T1000 (cell line): Measurements from ENCODE around the gene MCEE.
"Not testable (repeated sequence)": the region's sequence is repeated elsewhere in the genome, so short reads cannot be mapped to it uniquely, and the experiment has no call there.

Experiments
- DNase-seq: peaks from one replicate; lab custom pipeline; 2025; ENCODE audit warnings: mixed read lengths; lab: John Stamatoyannopoulos, UW

The MCEE gene

GRCh38 chr2:71130152-71130904 is at the start of gene MCEE, which contains the start of gene MPHOSPH10:
Gene MCEE (minus strand): TSS chr2:71130229. CDS start chr2:71130219, 10 bp downstream.
Gene MPHOSPH10 (plus strand): TSS chr2:71130634. CDS start chr2:71130666, 32 bp downstream.
- peak; percentile 85 for DNase-seq

GRCh38 chr2:71178836-71179235 is 48.8 kb upstream of the MCEE start:
- not testable (repeated sequence) for DNase-seq

GRCh38 chr2:71174207-71174606 is 44.2 kb upstream of the MCEE start:
- DNase-seq, result no peak

GRCh38 chr2:71173096-71173495 is 43.1 kb upstream of the MCEE start:
- no peak for DNase-seq

GRCh38 chr2:71166812-71167211 is 36.8 kb upstream of the MCEE start:
- DNase-seq, result no peak

- DNase-seq, result no peak
These were observed 27.2 kb upstream of the MCEE start for GRCh38 chr2:71157124-71157793.

- no peak for DNase-seq
These were observed 26.5 kb upstream of the MCEE start for GRCh38 chr2:71156573-71156972.

GRCh38 chr2:71155846-71156245 is 25.8 kb upstream of the MCEE start:
- no peak for DNase-seq

GRCh38 chr2:71154798-71155197 is 24.8 kb upstream of the MCEE start:
- no peak for DNase-seq

- no peak for DNase-seq
These were observed 24.2 kb upstream of the MCEE start for GRCh38 chr2:71154279-71154678.

- no peak for DNase-seq
These were observed 23.7 kb upstream of the MCEE start for GRCh38 chr2:71153585-71154224.

- DNase-seq, result no peak
These were observed 21.6 kb upstream of the MCEE start for GRCh38 chr2:71151620-71152019.

- no peak for DNase-seq
These were observed 20.2 kb upstream of the MCEE start for GRCh38 chr2:71150082-71150816.

- no peak for DNase-seq
These were observed 18.6 kb upstream of the MCEE start for GRCh38 chr2:71148506-71149063.

GRCh38 chr2:71143782-71144181 is 13.8 kb upstream of the MCEE start:
- no peak for DNase-seq

GRCh38 chr2:71136174-71136573 is 6.1 kb upstream of the MCEE start:
- DNase-seq, result no peak

- no peak for DNase-seq
These were observed 3.6 kb upstream of the MCEE start for GRCh38 chr2:71133603-71134002.

GRCh38 chr2:71131387-71132166 is 1.5 kb upstream of the MCEE start:
- DNase-seq, result not testable (repeated sequence)

GRCh38 chr2:71130905-71131244 is 846 bp upstream of the MCEE start:
- DNase-seq, result no peak

GRCh38 chr2:71129902-71130151 is 202 bp downstream of the MCEE start:
- no peak for DNase-seq

- no peak for DNase-seq
These were observed 721 bp downstream of the MCEE start for GRCh38 chr2:71129114-71129901.
